SH-SY5Y (cell line): Measurements from ENCODE around the gene KIRREL2.

ENCODE experiments used
- GATA2 ChIP-seq: IDR thresholded peaks from 2 replicates; pipeline ENCODE4 v1.6.1; 2011; ENCODE audit warnings: mild to moderate bottlenecking, low read depth, low read length
- GATA3 ChIP-seq: IDR thresholded peaks from 2 replicates; pipeline ENCODE4 v1.6.1; 2011; ENCODE audit warnings: low read depth, mild to moderate bottlenecking, low read length, moderate library complexity

KIRREL2 gene

DNA sequence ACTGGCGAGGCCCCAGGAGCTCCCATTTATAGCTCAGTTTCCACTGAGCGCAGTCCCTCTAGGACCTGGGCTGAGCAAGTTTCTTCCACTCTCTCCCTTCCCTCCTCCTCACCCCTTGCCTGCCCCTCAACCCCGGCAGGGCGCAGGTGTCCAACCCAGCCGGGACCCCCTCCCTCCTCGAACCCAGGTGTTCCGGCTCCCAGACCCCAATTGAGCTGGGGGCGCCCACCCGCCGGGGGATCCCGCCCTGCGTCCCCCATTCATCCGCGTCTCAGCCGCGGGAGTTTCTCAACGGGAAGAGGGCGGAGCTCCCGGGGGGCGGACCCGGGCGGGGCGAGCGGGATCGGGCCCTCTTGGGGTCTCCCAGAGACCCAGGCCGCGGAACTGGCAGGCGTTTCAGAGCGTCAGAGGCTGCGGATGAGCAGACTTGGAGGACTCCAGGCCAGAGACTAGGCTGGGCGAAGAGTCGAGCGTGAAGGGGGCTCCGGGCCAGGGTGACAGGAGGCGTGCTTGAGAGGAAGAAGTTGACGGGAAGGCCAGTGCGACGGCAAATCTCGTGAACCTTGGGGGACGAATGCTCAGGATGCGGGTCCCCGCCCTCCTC, at the start of gene KIRREL2:
TSS of gene KIRREL2 (plus strand) at position 366 of the 604 bp plus-strand sequence. CDS start at position 575, 209 bp downstream.
- no peak for TF ChIP-seq GATA3
- TF ChIP-seq GATA2: no peak

GRCh38 chr19:35807633-35808032, 49.1 kb upstream of the KIRREL2 start:
- TF ChIP-seq GATA2: no peak
- TF ChIP-seq GATA3: no peak

- TF ChIP-seq GATA3 (no peak), GATA2 (no peak)
These were observed 45.1 kb upstream of the KIRREL2 start for GRCh38 chr19:35811317-35812219.

DNA sequence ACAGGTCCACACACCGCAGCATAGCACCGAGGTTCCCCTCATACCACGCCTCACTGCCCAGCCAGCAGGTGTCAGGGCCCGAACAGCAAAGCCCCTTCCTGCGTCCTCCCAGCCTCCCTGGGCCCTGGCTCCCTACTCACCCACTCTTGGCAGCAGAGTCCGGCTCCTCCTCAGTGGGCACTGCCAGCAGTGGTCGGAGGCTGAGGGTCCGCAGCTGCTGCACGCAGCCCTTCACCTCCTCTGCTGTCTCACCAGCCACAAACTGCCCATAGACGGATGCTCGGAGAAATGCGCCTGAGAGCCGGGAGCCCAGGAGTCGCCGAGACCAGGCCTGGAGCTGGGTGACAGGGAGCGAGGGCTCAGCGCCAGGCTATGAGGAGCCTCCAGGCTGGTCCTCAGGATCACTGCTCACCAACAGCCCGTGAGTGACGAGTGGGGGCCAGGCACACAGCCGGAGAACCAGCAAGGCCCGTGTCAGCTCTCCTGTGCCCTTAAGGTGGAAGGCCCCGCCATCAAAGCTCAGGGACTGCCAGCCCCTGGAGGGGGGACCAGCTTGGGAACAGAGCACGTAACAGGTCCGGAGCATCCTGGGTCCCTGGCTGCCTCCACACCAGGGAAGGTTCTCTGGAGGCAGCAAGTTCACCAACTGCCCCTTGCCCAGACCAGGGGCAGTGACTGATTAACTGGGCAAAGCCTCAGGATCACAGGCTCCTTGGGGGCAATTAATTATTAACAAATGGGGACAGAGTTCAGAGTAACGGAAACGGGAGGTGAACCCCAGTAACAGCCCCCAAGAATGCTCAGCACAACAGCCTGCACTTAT, 44.3 kb upstream of the KIRREL2 start, which contains the start of gene PRODH2:
TSS of gene PRODH2 (minus strand) at position 626 of the 823 bp plus-strand sequence. CDS start at position 586, 40 bp downstream.
- TF ChIP-seq GATA2: no peak

DNA sequence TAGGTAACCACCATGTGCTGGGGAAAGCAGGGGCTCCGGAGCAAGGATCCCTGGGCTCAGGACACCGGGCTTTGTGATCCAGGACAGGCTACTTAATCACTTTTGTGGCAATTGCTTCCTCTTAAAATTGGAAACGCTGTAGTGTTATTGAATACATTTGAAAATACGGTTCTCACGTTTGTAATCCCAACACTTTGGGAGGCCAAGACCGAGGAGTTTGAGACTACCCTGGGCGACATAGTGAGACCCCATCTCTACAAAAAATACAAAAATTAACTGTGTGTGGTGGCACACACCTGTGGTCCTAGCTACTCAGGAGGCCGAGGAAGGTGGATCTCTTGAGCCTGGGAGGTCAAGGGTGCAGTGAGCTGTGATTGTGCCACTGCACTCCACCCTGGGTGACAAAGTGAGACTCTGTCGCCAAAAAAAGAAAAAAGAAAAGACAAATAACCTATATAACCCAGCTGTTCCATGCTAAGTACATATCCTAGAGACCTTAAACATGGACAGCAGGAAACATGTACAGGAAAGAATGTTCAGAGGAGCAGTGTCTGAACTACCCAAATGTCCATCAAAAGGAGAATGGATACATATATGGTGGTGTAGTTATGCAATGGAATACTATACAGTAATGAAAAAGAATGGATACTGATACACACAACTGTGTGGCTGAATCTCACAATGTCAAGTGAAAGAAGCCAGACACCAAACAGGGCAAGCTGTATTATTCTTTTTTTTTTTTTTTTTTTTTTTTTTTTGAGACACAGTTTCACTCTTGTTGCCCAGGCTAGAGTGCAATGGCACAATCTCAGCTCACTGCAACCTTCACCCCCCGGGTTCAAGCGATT, 43.4 kb upstream of the KIRREL2 start:
- TF ChIP-seq GATA2 (no peak), GATA3 (no peak)

DNA sequence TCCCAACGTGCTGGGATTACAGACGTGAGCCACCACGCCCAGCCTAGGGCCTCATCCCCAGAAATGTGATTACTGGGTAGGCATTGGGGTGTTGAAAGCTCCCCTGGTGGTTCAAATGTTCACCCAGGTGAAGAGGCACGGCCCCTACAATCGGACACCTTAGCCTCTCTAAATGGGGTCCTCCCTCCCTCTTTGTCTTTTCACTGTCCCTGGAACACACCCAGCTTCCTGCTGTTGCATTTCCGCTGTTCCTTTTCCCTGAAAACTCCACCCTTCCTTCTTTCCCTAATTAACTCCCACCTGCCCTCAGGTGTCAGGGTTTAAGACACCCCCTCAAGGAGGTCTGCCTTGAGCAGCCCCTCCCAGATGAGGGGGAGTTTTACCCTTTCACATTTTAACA, 40.4 kb upstream of the KIRREL2 start:
- TF ChIP-seq GATA2 (no peak), GATA3 (no peak)

DNA sequence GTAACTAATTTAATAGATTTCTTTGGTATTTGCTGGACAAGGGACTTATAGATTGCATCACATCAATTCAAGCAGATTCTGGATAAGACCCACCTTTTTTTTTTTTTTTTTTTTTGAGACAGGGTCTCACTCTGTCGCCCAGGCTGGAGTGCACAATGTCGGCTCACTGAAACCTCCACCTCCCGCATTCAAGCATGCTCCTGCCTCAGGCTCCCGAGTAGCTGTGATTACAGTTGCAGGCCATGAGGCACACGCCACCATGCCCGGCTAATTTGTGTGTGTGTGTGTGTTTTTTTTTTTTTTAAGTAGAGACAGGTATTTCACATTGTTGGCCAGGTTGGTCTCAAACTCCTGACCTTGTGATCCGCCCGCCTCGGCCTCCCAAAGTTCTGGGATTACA, 39.9 kb upstream of the KIRREL2 start:
- TF ChIP-seq GATA2 (no peak), GATA3 (no peak)

DNA sequence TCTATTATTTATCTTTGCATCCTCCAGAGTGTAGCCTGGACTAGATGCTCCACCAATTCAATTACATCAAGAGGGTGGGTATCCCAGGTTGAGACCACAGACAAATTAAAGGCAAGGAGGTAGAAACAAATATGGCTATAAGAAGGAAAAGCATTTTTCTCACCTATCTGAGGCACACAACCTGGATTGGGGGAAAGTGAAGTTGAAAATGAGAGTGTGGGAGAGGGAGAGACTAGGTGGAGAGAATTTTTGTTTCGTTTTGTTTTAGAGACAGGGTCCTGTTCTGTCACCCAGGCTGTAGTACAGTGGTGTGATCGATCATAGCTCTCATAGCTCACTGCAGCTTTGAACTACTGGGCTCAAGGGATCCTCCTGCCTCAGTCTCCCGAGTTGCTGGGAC, 38.3 kb upstream of the KIRREL2 start:
- TF ChIP-seq GATA2 (no peak), GATA3 (no peak)

GRCh38 chr19:35822579-35822978, 34.1 kb upstream of the KIRREL2 start:
- no peak for TF ChIP-seq GATA3
- TF ChIP-seq GATA2: no peak

DNA sequence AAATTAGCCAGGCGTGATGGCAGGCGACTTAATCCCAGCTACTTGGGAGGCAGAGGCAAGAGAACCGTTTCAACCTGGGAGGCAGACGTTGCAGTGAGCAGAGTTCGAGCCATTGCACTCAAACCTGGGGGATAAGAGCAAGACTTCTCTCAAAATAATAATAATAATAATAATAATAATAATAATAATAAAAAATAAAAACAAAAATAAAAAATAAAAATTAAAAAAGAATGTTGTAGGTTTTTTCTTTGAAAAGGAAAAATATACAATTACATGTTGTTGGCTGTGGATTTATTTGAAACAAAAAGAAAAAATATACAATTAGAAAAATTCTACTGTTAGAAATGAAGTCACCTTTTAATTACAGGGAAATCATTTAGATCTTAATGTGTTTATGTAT, 32.6 kb upstream of the KIRREL2 start:
- TF ChIP-seq GATA2 (no peak), GATA3 (no peak)

- TF ChIP-seq GATA3 (no peak), GATA2 (no peak)
These were observed 27.9 kb upstream of the KIRREL2 start for GRCh38 chr19:35828692-35829301.

GRCh38 chr19:35830986-35831385, 25.7 kb upstream of the KIRREL2 start:
- TF ChIP-seq GATA3 (no peak), GATA2 (no peak)

DNA sequence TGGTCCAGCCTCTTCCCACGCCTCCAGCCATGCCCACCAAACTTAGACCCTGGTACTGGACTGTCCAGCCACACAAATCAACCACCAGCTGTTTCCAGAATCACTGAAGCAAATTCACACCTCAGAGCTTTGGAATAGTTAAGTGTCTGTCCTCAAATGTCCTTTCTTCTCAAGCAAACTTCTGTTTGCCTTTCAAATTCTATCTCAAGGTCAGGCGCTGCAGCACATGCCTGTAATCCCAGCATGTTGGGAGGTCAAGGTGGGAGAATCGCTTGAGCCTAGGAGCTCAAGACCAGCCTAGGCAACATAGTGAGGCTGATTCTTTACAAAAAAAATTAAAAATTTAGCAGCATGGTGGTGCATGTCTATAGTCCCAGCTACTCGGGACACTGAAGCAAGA, 24.7 kb upstream of the KIRREL2 start:
- no peak for TF ChIP-seq GATA3
- TF ChIP-seq GATA2: no peak

GRCh38 chr19:35833972-35834371, 22.7 kb upstream of the KIRREL2 start:
- TF ChIP-seq GATA2 (no peak), GATA3 (no peak)
